GM10266 (cell line): Measurements from ENCODE around the gene DEAF1.
"Not testable (repeated sequence)": the region's sequence is repeated elsewhere in the genome, so short reads cannot be mapped to it uniquely, and the experiment has no call there.

Source experiments
- DNase-seq: peaks from one replicate; pipeline ENCODE4 v3.0.0; 2012; ENCODE audit errors: extremely low spot score
- TF ChIP-seq, protein P1 (sequence below): IDR thresholded peaks from 2 replicates; pipeline ENCODE4 v1.5.1; 2012; ENCODE audit warnings: mild to moderate bottlenecking, low read depth; ENCODE audit not compliant: control insufficient read depth, insufficient read depth; ENCODE audit errors: missing control alignments

DEAF1 gene

GRCh38 chr11:691710-692590 is 3.1 kb downstream of the DEAF1 start:
- TF ChIP-seq, protein P1, sequence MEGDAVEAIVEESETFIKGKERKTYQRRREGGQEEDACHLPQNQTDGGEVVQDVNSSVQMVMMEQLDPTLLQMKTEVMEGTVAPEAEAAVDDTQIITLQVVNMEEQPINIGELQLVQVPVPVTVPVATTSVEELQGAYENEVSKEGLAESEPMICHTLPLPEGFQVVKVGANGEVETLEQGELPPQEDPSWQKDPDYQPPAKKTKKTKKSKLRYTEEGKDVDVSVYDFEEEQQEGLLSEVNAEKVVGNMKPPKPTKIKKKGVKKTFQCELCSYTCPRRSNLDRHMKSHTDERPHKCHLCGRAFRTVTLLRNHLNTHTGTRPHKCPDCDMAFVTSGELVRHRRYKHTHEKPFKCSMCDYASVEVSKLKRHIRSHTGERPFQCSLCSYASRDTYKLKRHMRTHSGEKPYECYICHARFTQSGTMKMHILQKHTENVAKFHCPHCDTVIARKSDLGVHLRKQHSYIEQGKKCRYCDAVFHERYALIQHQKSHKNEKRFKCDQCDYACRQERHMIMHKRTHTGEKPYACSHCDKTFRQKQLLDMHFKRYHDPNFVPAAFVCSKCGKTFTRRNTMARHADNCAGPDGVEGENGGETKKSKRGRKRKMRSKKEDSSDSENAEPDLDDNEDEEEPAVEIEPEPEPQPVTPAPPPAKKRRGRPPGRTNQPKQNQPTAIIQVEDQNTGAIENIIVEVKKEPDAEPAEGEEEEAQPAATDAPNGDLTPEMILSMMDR: no peak
- no peak for DNase-seq

DNA sequence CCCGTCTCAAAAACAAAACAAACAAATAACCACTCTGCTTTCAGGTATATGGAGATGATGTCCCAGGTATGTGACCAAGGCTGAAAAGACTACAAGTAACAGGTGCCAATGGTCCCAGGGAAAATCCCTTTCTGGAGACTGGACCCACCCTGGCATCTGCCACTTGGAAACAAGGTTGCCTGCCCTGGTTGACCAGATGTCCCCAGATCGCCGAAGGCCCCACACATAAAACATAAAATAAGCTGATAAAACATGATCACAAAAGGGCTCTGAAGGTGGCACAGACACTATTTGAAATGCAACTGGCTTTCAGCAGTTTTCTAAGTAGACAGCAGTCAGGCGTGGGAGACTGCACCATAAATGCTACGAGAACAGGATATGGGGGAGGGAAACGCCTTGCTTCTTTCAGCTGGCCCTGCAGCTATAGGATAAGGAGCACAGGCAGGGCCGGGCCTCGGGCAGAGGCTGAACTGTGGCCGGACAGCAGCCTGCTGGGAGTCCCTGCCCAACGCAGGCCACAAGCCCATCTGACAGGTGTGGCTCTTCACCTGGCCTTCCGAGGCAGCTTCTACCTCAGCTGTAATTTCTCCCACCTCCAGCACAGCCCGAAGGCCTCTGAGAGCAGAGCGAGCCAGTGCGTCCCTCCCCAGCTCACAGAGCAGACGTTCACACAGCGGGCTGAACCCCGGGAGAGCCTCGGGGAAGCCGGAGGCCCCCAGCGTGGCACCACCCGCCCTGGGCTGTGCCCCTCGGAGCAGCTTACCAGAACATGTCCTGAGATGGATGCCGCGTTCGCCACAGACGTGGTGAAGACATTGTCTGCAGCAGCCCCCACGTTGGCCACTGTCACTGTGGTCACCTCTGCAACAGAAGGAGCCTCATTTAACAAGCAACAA is 4.0 kb downstream of the DEAF1 start:
- DNase-seq: no peak

DNA sequence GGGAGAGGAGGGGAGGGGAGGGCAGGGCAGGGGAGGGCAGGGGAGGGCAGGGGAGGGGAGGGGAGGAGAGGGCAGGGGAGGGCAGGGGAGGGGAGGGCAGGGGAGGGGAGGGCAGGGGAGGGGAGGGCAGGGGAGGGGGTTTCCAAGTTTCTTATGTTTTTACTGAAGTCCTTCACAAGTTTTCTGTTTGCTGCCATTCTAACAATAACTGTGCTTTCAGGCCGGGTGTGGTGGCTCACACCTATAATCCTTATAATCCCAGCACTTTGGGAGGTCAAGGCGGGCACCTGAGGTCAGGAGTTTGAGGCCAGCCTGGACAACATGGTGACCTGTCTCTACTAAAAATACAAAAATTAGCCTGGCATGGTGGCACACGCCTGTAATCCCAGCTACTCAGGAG is 4.8 kb downstream of the DEAF1 start:
- DNase-seq: not testable (repeated sequence)

More for the DNA sequence above, 4.0 kb downstream of the DEAF1 start:
- TF ChIP-seq, protein P1: no peak

DNA sequence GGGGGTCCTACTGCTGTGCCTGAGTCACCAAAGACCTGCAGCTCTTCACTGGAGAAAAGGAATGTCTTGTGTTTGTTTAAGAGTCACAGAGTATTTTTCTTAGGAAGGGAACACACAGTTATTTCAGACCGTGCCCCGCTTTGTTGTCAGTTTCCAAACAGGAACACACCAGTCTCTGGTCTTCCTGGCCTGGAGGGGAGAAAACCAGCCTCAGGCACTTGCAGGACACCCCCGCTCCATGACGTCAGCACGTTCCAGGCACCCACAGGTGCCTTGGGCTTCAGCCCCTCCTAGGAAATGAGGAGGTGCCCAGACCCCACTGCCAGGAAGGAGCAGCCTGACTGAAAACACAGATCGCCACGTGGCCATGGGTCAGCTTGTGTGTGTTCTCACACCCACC is 5.4 kb downstream of the DEAF1 start:
- TF ChIP-seq, protein P1: no peak
- DNase-seq: no peak

DNA sequence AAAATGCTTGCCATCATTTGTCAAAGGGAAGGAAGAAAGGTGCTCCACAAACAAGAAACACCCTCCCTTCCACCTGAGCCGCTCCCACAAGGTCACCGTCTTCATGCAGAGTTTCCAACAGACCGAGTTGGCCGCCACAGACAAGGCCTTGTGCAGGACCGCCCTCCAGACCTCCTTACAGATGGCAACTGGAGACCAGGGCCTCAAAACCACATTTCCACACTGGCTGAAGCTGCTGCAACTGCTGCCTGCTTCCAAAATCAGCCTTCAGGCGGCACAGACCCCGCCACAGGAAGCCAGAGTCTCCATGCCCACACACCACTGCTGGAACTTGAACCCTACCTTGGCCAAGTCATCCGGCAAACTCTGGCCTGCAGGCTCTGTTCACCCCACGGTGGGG is 6.3 kb downstream of the DEAF1 start:
- DNase-seq: no peak
- TF ChIP-seq, protein P1: no peak

GRCh38 chr11:687751-688150 is 7.3 kb downstream of the DEAF1 start:
- DNase-seq: no peak
- TF ChIP-seq, protein P1: no peak

DNA sequence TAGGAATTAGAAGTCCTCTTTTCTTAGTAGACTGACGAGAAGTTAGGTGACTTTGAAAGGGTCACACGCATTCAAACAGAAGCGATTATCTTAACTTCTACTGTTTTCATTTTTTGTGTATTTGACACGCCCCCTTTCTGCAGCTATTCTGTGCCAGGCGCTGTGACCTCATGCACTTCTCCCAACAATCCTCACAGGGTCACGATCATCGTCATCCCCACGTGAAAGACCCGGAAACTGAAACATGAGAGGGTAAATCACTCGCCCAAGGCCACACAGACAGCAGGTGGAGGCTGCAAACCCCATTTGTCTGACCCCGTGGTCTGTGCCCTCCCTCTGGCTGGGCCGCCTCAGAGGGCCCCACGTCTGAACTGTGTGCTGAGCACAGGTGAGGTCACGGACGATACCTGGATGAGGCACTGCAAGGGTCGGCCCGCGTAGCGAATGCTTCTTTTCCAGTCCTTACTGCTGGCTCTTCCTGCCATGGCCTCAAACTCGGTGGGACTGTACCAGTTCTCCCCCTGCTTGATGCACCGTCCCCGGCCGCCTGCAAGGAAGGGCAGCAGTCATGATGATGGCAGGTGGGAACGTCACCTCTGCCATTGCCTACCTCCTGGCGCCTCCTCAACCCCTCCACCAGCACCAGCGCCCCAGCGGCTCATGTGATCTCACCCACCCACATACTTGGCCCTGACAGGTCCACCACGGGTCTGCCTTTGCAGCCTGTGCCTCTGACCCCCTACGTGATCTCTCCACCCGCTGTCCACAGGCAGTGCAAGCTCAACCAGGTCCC is 8.4 kb downstream of the DEAF1 start:
- TF ChIP-seq, protein P1: no peak
- DNase-seq: no peak
